IMR-90 (cell line): ENCODE measurements around the gene SDS.

Source experiments
- CEBPB ChIP-seq: IDR thresholded peaks from 2 replicates; pipeline ENCODE4 v1.6.1; 2012; ENCODE audit warnings: low read depth, low read length, improper control_type of control experiment
- FOS ChIP-seq: fragments of 150-350 bp; IDR thresholded peaks from 2 replicates; pipeline ENCODE4 v1.6.1; 2016; ENCODE audit warnings: low read depth, low read length
- MAFK ChIP-seq: IDR thresholded peaks from 2 replicates; pipeline ENCODE4 v1.6.1; 2012; ENCODE audit warnings: low read depth, low read length, improper control_type of control experiment
- POLR2A ChIP-seq: IDR thresholded peaks from 2 replicates; pipeline ENCODE4 v1.6.1; 2012; ENCODE audit warnings: mild to moderate bottlenecking, low read depth, low read length
- RAD21 ChIP-seq: IDR thresholded peaks from 2 replicates; pipeline ENCODE4 v1.6.1; 2012; ENCODE audit warnings: low read length, improper control_type of control experiment
- RCOR1 ChIP-seq: IDR thresholded peaks from 2 replicates; pipeline ENCODE4 v1.6.1; 2012; ENCODE audit warnings: mild to moderate bottlenecking, low read length, improper control_type of control experiment; ENCODE audit not compliant: insufficient replicate concordance
- RFX5 ChIP-seq: IDR thresholded peaks from 2 replicates; pipeline ENCODE4 v1.8.0; 2012; ENCODE audit warnings: low read depth, mild to moderate bottlenecking, low read length, moderate library complexity
- SMC3 ChIP-seq: fragments of 150-350 bp; IDR thresholded peaks from 2 replicates; pipeline ENCODE4 v1.6.1; 2016; ENCODE audit warnings: low read depth, mild to moderate bottlenecking, antibody characterized with exemption, low read length, moderate library complexity
- TF ChIP-seq, protein P1 (sequence below): conservative IDR thresholded peaks from 2 replicates; pipeline ENCODE4 v1.5.1; 2012; ENCODE audit warnings: mild to moderate bottlenecking, low read depth, low read length, improper control_type of control experiment
- TF ChIP-seq, protein P2 (sequence below): fragments of 150-350 bp; IDR thresholded peaks from 2 replicates; pipeline ENCODE4 v1.6.1; 2017; ENCODE audit warnings: mild to moderate bottlenecking, antibody characterized with exemption, low read length, low read depth
- TF ChIP-seq, protein P3 (sequence below): fragments of 150-350 bp; IDR thresholded peaks from 2 replicates; pipeline ENCODE4 v1.6.1; 2016; ENCODE audit warnings: low read depth, mild to moderate bottlenecking, low read length, moderate library complexity, borderline replicate concordance

DNA sequence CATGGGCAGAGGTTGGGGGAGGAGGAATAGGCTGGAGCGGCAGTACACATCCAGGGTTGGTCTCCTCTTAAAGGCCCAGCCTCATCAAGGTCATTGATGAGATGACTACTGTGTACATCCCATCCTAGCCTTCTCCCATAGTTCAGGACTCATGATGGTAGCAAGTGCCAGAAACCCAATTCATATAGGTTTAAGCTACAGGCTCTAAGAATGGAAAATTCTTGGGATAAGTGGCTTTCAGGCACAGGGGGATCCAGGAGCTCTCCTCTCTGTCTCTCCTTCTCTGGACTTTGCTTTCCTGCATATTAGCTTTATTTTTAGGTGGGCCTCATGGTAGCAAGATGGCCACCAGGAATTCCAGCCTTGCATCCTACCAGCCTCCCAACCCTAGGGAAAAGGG, 24.8 kb upstream of the SDS start:
- TF ChIP-seq, protein P1, sequence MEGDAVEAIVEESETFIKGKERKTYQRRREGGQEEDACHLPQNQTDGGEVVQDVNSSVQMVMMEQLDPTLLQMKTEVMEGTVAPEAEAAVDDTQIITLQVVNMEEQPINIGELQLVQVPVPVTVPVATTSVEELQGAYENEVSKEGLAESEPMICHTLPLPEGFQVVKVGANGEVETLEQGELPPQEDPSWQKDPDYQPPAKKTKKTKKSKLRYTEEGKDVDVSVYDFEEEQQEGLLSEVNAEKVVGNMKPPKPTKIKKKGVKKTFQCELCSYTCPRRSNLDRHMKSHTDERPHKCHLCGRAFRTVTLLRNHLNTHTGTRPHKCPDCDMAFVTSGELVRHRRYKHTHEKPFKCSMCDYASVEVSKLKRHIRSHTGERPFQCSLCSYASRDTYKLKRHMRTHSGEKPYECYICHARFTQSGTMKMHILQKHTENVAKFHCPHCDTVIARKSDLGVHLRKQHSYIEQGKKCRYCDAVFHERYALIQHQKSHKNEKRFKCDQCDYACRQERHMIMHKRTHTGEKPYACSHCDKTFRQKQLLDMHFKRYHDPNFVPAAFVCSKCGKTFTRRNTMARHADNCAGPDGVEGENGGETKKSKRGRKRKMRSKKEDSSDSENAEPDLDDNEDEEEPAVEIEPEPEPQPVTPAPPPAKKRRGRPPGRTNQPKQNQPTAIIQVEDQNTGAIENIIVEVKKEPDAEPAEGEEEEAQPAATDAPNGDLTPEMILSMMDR = no peak
- TF ChIP-seq POLR2A (no peak), RCOR1 (no peak), SMC3 (no peak), MAFK (no peak), RFX5 (no peak), CEBPB (no peak), FOS (no peak), RAD21 (no peak)
- TF ChIP-seq, protein P2, sequence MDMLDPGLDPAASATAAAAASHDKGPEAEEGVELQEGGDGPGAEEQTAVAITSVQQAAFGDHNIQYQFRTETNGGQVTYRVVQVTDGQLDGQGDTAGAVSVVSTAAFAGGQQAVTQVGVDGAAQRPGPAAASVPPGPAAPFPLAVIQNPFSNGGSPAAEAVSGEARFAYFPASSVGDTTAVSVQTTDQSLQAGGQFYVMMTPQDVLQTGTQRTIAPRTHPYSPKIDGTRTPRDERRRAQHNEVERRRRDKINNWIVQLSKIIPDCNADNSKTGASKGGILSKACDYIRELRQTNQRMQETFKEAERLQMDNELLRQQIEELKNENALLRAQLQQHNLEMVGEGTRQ = no peak
- TF ChIP-seq, protein P3, sequence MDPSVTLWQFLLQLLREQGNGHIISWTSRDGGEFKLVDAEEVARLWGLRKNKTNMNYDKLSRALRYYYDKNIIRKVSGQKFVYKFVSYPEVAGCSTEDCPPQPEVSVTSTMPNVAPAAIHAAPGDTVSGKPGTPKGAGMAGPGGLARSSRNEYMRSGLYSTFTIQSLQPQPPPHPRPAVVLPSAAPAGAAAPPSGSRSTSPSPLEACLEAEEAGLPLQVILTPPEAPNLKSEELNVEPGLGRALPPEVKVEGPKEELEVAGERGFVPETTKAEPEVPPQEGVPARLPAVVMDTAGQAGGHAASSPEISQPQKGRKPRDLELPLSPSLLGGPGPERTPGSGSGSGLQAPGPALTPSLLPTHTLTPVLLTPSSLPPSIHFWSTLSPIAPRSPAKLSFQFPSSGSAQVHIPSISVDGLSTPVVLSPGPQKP = no peak
